Skeletal muscle cell (primary cell): ENCODE measurements around the gene TRIM29.
"Not testable (repeated sequence)": the region's sequence is repeated elsewhere in the genome, so short reads cannot be mapped to it uniquely, and the experiment has no call there.

Experiments
- DNase-seq: peaks from one replicate; pipeline ENCODE4 v3.0.0-alpha.2; 2010; ENCODE audit warnings: low read depth
- H3K4me3 ChIP-seq: 2 replicates; pipeline ENCODE4 v1.5.1; 2011; ENCODE audit warnings: low read depth, mild to moderate bottlenecking, control low read depth, low read length, moderate library complexity

The TRIM29 gene, protein sequence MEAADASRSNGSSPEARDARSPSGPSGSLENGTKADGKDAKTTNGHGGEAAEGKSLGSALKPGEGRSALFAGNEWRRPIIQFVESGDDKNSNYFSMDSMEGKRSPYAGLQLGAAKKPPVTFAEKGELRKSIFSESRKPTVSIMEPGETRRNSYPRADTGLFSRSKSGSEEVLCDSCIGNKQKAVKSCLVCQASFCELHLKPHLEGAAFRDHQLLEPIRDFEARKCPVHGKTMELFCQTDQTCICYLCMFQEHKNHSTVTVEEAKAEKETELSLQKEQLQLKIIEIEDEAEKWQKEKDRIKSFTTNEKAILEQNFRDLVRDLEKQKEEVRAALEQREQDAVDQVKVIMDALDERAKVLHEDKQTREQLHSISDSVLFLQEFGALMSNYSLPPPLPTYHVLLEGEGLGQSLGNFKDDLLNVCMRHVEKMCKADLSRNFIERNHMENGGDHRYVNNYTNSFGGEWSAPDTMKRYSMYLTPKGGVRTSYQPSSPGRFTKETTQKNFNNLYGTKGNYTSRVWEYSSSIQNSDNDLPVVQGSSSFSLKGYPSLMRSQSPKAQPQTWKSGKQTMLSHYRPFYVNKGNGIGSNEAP

GRCh38 chr11:120137611-120138521 is at the start of gene TRIM29:
Gene TRIM29, minus strand, starts transcription at chr11:120138113. Its CDS starts 82 bp downstream, at chr11:120138031.
- no peak for DNase-seq
- H3K4me3 ChIP-seq: no peak within 1 kb of the TSS

DNA sequence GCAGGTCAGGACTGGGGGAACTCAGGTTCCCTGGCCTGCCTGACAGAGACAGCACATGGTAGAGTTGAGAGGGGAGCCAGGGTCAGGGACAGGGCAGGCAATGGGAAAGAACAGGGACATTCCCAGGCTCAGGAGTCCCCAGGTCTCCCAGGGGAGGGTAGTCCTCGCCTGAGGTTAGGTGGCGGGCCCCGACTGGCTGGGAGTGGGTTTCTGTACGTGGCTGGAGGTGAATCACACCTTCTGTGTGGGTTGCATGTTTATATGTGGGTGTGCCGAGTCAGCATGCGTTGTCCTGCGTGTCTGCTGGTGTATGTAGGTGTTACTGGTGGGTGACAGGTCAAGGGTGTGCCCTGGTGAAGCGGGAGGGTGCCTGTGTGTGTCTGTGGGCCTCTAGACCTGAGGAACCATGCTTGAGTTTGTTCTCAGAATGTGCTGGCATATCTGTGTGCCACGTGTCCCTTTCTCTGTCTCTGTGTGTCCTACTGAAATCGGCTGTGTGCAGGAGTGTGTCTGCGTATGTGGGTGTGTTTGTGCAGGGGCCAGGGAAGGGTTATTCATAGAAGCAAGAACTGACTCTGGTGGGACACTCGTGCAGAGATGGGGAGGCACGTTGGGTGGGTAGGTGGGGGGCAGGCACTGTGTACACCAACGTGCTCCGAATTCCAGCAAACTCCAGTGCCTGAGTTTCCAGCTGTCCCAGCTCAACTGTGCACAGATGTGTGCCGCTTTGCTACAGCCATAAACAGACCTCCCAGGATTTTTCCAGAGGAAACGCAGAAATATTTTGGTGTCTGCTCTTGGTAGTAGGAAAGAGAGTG is 49.1 kb upstream of the TRIM29 start:
- DNase-seq: no peak
- H3K4me3 ChIP-seq: no peak overlapping the region

DNA sequence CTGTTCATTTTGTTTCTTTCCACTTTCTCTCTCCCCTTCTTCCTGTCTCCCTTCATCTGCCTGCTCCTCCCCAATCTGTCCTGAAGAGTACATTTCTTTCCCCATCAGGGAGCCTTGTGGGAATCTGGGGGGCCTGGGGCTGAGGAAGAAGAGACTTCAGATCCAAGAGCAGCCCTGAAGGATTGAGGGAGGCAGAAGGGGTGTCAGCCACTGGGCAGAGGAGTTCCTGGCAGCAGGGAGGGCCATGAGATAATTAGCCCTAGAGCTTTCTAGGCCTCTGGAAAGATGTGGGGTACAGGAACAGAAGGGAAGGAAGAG is 48.5 kb upstream of the TRIM29 start:
- no peak for DNase-seq
- H3K4me3 ChIP-seq: no peak overlapping the region

DNA sequence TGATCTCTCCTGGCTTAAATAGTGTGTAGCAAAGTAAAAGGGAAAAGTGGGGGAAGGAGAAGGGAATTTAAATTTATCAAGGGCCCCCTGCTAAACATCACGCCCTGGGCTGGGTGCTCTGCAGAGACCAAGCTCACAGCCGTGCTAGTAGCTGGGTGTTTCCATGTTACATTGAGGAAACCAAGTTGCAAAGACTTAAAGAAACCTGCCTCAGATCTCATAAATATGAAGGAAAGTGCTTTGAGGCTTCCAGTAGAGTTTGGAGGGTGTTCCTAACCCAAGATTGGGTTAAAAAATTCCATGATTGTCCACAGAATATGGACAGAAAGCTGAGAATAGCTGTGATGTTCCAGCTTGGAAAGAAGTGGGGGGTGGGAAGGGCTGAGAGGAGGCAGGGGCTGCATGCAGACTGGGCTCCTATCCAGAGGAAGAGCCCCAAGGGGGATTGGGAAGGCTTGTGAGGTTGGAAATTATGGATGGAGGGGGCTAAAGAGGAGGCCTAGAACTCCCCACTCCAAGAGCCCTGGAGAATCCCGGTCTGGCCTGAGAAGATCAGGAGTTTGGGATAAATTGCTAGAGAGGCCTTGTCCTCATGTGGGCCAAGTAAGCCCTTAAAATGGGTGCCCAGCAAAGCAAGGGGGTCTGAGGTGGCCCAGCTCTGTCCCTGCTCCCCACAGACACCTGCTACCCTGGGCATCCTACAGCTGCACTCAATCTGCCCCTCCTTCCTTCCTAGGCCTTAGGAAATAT is 48.0 kb upstream of the TRIM29 start:
- no peak overlapping the region for H3K4me3 ChIP-seq
- no peak for DNase-seq

- H3K4me3 ChIP-seq: no peak overlapping the region
- no peak for DNase-seq
These were observed 47.2 kb upstream of the TRIM29 start for GRCh38 chr11:120184946-120185705.

- no peak overlapping the region for H3K4me3 ChIP-seq
- no peak for DNase-seq
These were observed 46.5 kb upstream of the TRIM29 start for GRCh38 chr11:120184371-120184945.

DNA sequence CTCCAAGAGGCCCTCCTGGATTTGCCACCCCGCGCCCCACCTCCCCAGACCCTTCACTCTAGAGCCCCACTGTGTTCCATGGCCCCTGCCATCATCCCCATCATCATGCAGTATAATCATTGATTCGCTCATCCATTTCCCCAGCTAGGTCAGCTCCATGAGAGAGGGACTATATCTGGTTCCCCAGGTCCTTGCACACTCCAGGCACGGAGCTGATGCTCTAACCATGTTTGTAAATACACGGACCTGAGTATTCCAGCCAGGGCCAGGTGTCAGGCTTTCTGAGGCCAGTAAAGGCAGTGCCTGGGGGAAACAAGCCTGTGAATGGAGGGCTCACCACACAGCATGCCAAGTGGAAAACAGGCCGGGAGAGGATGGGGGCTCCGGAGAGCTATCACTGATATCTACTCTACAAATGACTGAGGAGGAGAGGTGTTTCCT is 45.8 kb upstream of the TRIM29 start:
- DNase-seq: no peak
- no peak overlapping the region for H3K4me3 ChIP-seq

- no peak overlapping the region for H3K4me3 ChIP-seq
- no peak for DNase-seq
These were observed 45.0 kb upstream of the TRIM29 start for GRCh38 chr11:120182790-120183491.

DNA sequence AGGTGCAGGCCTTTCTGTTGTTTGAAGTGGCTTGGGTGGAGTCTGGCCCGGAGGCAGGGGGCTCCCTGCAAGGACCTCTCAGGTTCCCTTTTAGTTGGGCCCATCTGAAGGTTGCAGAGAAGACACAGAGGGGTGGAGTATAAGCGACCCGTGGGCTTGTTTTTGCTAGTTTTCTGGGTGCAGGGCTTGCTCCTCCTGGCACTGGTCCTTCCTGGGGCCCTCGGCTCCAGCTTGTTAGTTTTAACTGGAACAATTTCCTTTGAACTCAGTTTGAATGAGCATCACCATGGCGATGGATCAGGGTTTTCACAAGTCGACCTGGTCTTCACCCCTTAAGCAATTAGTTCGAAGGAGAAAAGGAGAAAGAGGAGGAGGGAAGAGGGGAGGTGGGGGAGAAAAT is 44.5 kb upstream of the TRIM29 start:
- no peak overlapping the region for H3K4me3 ChIP-seq
- DNase-seq: no peak

GRCh38 chr11:120181376-120181975 is 43.6 kb upstream of the TRIM29 start:
- DNase-seq: no peak
- no peak overlapping the region for H3K4me3 ChIP-seq

GRCh38 chr11:120180551-120181232 is 42.8 kb upstream of the TRIM29 start:
- no peak overlapping the region for H3K4me3 ChIP-seq
- peak; percentile 40 for DNase-seq

DNA sequence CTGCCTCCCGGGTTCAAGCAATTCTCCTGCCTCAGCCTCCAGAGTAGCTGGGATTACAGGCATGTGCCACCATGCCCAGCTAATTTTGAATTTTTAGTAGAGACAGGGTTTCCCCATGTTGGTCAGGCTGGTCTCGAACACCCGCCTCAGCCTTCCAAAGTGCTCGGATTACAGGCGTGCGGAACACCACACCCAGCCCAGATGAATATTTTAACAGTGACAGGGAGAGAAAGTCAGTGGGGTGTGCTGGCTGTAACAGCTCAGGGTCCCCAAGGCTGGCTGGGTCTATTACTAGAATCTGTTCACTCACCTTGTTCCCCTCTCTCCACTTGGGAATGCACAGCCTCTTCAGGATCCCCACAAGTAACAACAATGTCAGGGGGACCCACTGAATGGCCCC is 42.1 kb upstream of the TRIM29 start:
- not testable (repeated sequence) for DNase-seq, H3K4me3 ChIP-seq

DNA sequence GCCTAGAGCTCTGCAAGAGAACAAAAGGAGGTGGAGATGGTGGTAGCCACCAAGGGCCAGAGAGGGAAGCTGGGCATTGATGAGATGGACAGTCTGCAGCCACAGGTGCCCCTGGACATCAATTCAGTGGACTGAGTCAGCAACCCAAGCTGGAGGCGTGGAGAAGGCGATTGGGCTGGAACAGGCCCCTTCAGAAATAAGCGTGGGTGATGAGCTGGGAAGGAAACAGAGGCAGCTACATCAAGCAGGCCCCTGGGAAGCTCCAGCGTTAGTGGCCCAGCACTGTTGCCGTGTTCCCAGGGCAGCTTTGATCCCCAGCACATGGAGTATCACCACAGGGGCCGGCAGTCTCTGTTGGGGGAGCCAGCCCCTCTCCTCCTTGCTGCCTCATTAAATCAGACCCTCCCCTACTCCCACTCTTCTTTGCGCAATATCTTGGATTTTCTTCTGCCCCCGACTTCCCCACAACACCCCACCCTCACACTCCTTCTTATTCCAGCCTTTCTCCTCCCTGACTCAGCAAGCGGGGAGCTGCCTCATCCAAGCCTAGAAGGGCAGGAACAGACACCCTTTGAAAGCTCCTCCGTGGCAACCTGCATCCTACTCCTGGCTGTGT is 41.3 kb upstream of the TRIM29 start:
- H3K4me3 ChIP-seq: no peak overlapping the region
- DNase-seq: no peak

DNA sequence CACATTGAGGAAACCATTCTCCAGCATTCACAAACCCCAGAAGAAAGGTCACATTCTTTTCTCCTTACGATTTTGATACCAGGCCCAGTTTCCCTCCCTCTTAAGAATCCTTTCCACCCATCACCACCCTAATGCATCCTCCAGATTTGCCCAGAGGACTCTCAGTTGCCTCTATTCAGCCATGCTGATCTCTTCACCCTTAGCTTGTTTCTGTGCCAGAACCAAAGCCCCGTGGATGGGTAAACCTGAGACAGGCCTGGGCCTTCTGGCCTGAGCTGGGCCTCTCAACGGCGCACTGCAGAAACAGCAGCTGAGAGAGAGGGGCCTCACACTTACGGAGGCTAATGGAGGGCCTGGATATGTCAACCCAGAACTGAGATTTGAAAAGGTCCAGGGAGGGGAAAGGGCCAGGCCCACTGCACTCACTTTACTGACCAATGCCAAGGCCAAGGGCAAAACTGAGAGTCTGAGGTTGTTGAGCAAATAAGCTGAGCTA is 40.7 kb upstream of the TRIM29 start:
- H3K4me3 ChIP-seq: no peak overlapping the region
- DNase-seq: no peak

- DNase-seq: no peak
- no peak overlapping the region for H3K4me3 ChIP-seq
These were observed 37.0 kb upstream of the TRIM29 start for GRCh38 chr11:120174866-120175265.

DNA sequence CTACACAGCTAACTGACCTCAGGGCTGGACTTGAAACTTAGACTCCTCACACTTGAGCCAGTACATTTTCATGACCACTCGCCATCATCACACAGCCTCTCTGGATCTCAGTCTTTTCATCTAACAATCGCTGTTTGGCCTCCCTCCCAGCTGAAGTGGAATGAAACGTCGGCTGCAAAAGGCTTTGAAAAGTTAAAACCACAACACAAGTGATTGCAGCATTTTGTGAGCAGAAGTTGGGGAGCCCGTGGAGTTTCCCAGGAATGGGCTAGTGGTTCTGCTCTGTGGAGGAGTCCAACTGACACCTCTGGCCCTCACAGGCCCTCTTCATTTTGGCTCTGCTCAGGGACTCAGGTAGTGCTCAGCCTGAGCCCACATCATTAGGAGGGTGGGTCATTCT is 35.9 kb upstream of the TRIM29 start:
- no peak for DNase-seq
- no peak overlapping the region for H3K4me3 ChIP-seq
